Measurements from ENCODE around the gene TIMM21.
A peak's percentile ranks its signal among the peaks of the same experiment; 100 is the strongest.

Gene TIMM21

DNA sequence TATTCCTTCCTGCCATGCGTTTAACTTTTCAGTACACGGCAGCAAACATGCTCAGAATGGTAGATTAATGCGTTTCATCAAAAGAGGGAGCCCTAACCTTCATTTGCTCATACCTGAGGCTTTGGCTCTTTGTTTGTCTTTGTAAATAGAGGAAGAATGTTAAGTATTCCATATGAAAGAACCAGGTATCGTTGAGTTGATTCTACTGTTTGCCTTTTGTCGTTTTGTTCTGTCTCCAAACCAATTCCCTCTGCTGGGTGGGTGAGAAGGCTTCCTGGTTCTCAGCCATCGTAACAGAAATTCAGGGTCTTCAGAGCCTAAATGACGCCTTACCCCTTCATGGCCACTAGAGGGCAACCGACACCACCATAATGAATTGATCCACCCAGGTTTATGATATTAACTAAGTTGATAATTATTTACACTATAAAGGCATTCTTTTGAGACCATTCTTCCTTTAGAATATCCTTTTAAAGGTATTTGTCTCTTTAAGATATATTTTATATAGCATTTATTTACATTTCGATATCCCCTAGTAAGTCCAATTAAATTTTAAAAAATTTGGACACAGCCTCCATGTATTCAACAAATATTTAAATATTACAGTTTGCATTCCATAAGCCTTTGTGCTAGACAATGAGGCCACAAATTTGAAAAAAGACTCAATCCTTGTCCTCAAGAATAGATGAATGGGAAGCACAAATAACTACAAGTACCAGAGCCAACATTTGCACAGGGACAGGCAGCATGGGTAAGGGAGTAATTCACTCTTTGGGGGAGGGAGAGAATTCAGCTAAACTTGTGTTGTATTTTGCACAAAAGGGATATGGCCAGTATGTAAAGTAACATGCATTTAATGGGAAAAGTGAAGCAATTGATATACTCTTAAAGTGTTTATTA lies 48.1 kb downstream of the TIMM21 start:
- peak overlapping the region; percentile 83 for H3K4me3 Mint-ChIP-seq
- H3K9me3 Mint-ChIP-seq, result no peaks in the 10 kb centered on the region
- peaks cover 6% of the 10 kb centered on the region for H3K4me1 Mint-ChIP-seq
- H3K27me3 Mint-ChIP-seq, result no peaks in the 10 kb centered on the region
- H3K27ac Mint-ChIP-seq, result peak overlapping the region; percentile 32
- no peaks in the 10 kb centered on the region for H3K36me3 Mint-ChIP-seq

DNA sequence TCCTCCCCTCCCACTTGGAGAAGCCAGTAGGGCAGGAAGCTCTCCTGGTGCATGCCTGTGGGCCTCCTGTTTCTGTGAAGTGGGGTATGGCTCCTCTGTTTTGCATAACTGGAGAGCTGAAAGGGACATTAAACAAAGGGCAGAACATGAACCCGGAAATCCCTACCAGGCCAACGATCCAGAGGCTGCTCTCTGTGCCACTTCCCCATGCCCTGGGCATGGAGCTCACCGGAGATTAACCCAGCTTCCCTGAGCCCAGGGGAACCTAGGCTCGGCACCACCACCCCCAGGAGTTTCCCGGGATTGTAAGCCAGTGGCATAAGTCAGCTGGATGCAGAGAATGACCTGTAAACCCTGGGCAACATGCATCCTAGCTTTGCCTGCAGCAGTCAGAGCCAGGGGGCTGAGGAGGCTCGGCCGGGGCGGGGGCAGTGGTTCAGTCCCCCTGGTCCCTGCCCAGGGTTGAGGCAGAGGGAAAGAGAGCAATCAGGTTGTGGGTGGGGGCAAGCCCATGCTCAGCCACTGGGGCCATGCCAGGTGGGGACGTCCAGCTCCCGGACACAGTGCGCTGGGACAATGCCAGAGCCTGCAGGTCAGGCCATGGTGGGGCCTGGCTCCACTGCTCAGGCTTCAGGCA lies 49.5 kb downstream of the TIMM21 start:
- Mint-ChIP-seq H3K4me3 (no peak overlapping the region), H3K27ac (no peak overlapping the region), H3K9me3 (no peaks in the 10 kb centered on the region), H3K36me3 (no peaks in the 10 kb centered on the region), H3K4me1 (peaks cover 6% of the 10 kb centered on the region), H3K27me3 (no peaks in the 10 kb centered on the region)

- Mint-ChIP-seq H3K36me3 (no peaks in the 10 kb centered on the region), H3K27ac (no peak overlapping the region), H3K4me3 (no peak overlapping the region), H3K4me1 (peaks cover 6% of the 10 kb centered on the region), H3K9me3 (no peaks in the 10 kb centered on the region), H3K27me3 (no peaks in the 10 kb centered on the region)
Measured at GRCh38 chr18:74198453-74198852, 50.1 kb downstream of the TIMM21 start.

- Mint-ChIP-seq H3K36me3 (no peaks in the 10 kb centered on the region), H3K4me3 (no peak overlapping the region), H3K9me3 (no peaks in the 10 kb centered on the region), H3K4me1 (peaks cover 6% of the 10 kb centered on the region), H3K27me3 (no peaks in the 10 kb centered on the region), H3K27ac (no peak overlapping the region)
Measured at GRCh38 chr18:74200780-74201179, 52.5 kb downstream of the TIMM21 start.

DNA sequence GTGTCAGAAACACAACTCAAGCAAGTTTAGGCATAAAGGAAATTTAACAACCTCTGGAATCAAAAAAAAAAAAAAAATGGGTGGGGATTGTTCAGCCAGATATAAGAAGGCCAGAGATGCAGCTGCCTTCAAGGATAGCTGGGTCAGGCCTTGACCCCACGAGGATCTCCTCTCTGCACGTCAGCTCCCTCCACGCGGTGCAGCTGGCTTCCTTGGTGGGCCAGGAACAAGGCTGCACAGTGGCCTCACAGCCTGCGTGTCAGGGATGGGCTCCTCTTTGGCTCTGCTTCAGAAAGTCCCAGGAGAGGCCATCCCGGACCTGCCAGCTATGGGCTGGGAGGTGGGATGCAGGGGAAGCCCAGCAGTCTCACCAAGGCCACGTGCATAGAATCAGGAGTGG lies 55.5 kb downstream of the TIMM21 start:
- Mint-ChIP-seq H3K4me3 (no peak overlapping the region), H3K4me1 (no peaks in the 10 kb centered on the region), H3K27ac (no peak overlapping the region), H3K9me3 (no peaks in the 10 kb centered on the region), H3K36me3 (no peaks in the 10 kb centered on the region), H3K27me3 (no peaks in the 10 kb centered on the region)

- no peak overlapping the region for H3K4me3 Mint-ChIP-seq
Measured at GRCh38 chr18:74204526-74205152, 56.3 kb downstream of the TIMM21 start.

More at GRCh38 chr18:74204526-74205152, 56.3 kb downstream of the TIMM21 start:
- Mint-ChIP-seq H3K27me3 (no peaks in the 10 kb centered on the region), H3K9me3 (no peaks in the 10 kb centered on the region), H3K27ac (no peak overlapping the region), H3K4me1 (no peaks in the 10 kb centered on the region), H3K36me3 (no peaks in the 10 kb centered on the region)
